ENCODE data around the gene RBM45. TPM values are rescaled to one million over a fixed set of nuclear protein-coding genes. Genes with fewer than 3 reads are reported as not detected.
"Not testable (repeated sequence)": the region's sequence is repeated elsewhere in the genome, so short reads cannot be mapped to it uniquely, and the experiment has no call there.

The RBM45 gene
- total RNA-seq, 4 donors from 2014 or later, result 18.0 to 25.3 (median 22.5) TPM

DNA sequence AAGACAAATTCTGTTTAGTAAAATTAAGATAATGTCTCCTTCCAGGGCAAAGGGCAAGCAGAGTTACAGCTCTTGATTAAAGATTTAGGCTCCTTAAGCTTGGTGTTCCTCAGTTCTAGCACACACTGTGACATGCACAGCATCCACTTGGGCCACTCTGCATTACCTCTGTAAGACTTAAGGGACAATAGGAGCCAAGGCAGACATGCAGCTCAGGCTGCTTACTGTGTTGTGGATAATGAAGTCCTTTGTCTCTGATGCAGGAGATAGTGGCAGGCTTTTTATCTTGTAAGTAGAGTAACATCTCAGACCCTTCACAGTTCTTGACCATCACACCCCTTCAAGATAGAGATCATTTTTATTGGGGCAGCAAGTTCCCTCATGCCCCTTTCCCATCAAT, 31.2 kb downstream of the RBM45 start:
- intact Hi-C loops (cut with DNase I), result loop anchor here (10.0 kb wide), 1 partner anchor 51 kb away; the partner anchor contains the start of gene OSBPL6
- TF ChIP-seq, protein P1, sequence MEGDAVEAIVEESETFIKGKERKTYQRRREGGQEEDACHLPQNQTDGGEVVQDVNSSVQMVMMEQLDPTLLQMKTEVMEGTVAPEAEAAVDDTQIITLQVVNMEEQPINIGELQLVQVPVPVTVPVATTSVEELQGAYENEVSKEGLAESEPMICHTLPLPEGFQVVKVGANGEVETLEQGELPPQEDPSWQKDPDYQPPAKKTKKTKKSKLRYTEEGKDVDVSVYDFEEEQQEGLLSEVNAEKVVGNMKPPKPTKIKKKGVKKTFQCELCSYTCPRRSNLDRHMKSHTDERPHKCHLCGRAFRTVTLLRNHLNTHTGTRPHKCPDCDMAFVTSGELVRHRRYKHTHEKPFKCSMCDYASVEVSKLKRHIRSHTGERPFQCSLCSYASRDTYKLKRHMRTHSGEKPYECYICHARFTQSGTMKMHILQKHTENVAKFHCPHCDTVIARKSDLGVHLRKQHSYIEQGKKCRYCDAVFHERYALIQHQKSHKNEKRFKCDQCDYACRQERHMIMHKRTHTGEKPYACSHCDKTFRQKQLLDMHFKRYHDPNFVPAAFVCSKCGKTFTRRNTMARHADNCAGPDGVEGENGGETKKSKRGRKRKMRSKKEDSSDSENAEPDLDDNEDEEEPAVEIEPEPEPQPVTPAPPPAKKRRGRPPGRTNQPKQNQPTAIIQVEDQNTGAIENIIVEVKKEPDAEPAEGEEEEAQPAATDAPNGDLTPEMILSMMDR (IDR thresholded peaks at IDR 0.05), result no peak
- H3K27me3 ChIP-seq, result no peaks in the 10 kb centered on the region

DNA sequence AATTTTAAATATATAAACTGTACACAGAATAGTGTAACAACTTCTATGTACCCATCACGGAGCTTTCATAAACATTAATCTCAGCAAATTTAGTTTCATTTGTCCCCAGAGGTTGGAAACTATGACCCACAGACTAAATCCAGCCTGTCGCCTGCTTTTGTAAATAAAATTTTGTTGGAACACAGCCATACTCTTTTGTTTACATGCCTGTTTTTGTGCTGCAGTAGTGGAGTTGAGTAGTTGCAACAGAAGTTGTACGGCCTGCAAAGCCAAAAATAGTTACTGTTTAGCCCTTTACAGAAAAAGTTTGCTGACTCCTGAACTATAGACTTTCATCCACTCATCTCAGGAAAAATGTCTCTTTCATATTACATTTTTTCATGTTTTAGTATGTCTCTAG, 39.8 kb downstream of the RBM45 start:
- 51 to 59% methylated on average over 3 of the region's 3 CpGs for WGBS, 2 donors
- no peak overlapping the region for H3K4me3 ChIP-seq (replicated peaks in 1 of 3)
- H3K27me3 ChIP-seq, result no peaks in the 10 kb centered on the region
- no peaks in the 10 kb centered on the region for H3K9me3 ChIP-seq
- no peaks in the 10 kb centered on the region for H3K4me1 ChIP-seq
- intact Hi-C loops (cut with DNase I), result no loop called here
- no peaks in the 10 kb centered on the region for H3K36me3 ChIP-seq
- DNase-seq, result no peak
- no peak for TF ChIP-seq POLR2A (IDR thresholded peaks at IDR 0.05)
- TF ChIP-seq, protein P1 (IDR thresholded peaks at IDR 0.05), result no peak
- no peak overlapping the region for H3K27ac ChIP-seq

More for the DNA sequence above, 31.2 kb downstream of the RBM45 start:
- no peaks in the 10 kb centered on the region for H3K36me3 ChIP-seq
- H3K27ac ChIP-seq, result no peak overlapping the region
- no peaks in the 10 kb centered on the region for H3K9me3 ChIP-seq
- no peak overlapping the region for H3K4me3 ChIP-seq (replicated peaks in 1 of 3)
- no peaks in the 10 kb centered on the region for H3K4me1 ChIP-seq
- no peak for DNase-seq

DNA sequence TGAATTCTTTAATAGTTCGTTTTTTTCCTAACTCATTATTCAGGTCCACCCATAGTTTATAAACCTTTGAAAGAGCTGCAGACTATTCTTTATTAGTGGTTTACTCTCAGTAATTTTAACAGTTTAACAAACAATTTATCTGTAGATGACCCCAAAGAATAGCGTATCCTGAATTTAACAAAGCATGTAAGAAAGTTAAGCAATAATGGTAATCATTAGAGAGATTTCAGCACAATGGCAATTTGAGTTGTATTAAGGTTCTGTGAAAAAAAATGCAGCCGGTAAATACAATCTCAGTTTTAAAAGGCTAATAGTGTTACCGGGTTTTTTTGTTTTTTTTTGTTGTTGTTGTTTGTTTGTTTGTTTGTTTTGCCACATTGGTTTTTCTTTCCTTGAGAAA, 40.3 kb downstream of the RBM45 start:
- Histone ChIP-seq H3K27ac (no peak overlapping the region), H3K36me3 (no peaks in the 10 kb centered on the region), H3K27me3 (no peaks in the 10 kb centered on the region), H3K9me3 (no peaks in the 10 kb centered on the region), H3K4me1 (no peaks in the 10 kb centered on the region), H3K4me3 (replicated peaks in 1 of 3) (no peak overlapping the region)
- intact Hi-C loops (cut with DNase I), result no loop called here
- TF ChIP-seq POLR2A (IDR thresholded peaks at IDR 0.05), result no peak
- TF ChIP-seq, protein P1 (IDR thresholded peaks at IDR 0.05), result no peak
- 87 to 88% methylated on average over 4 of the region's 4 CpGs for WGBS, 2 donors
- DNase-seq, result no peak

DNA sequence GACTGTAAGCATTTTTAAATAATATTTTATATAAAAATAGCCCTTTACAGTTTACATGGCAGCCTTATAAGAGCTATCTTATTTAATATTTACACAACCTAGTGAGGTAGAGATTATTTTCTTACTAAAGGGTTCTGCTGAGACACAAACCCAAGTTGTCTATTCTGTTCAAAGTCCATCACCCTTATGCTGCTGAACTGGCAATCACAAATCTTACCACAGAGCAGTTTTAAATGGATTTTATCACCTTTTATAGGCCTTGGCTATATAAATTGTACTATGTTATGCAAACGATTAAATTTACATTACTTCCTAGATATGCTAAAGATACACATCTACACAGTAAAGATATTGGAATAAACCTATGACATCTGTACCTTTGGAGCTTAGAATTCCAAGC, 40.7 kb downstream of the RBM45 start:
- intact Hi-C loops (cut with DNase I), result no loop called here
- no peak overlapping the region for H3K27ac ChIP-seq
- H3K4me1 ChIP-seq, result no peaks in the 10 kb centered on the region
- no peak overlapping the region for H3K4me3 ChIP-seq (replicated peaks in 1 of 3)
- no peaks in the 10 kb centered on the region for H3K27me3 ChIP-seq
- H3K36me3 ChIP-seq, result no peaks in the 10 kb centered on the region
- WGBS, 2 donors, result 43 to 58% methylated on average over 1 of the region's 1 CpG
- TF ChIP-seq, protein P1 (IDR thresholded peaks at IDR 0.05), result no peak
- no peak for TF ChIP-seq POLR2A (IDR thresholded peaks at IDR 0.05)
- H3K9me3 ChIP-seq, result no peaks in the 10 kb centered on the region
- DNase-seq, result no peak

GRCh38 chr2:178153878-178154277, 41.6 kb downstream of the RBM45 start:
- H3K9me3 ChIP-seq; intact Hi-C loops (cut with DNase I); H3K4me1 ChIP-seq; H3K4me3 ChIP-seq (replicated peaks in 1 of 3); H3K27me3 ChIP-seq; H3K36me3 ChIP-seq; H3K27ac ChIP-seq; DNase-seq: not testable (repeated sequence)
- WGBS, 2 donors, result 74 to 96% methylated on average over 1 of the region's 1 CpG

DNA sequence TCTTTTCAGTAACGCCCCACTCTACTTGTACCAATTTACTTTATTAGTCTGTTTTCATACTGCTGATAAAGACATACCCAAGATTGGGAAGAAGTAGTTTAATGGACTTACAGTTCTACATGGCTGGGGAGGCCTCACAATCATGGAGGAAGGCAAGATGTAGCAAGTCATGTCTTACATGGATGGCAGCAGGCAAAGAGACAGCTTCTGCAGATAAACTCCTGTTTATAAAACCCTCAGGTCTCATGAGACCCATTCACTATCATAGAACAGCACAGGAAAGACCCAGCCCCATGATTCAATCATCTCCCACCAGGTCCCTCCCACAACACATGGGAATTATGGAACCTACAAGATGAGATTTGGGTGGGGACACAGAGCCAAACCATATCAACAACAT, 43.3 kb downstream of the RBM45 start:
- H3K27me3 ChIP-seq, result no peaks in the 10 kb centered on the region
- no peak overlapping the region for H3K27ac ChIP-seq
- H3K36me3 ChIP-seq, result no peaks in the 10 kb centered on the region
- H3K9me3 ChIP-seq, result no peaks in the 10 kb centered on the region
- TF ChIP-seq, protein P1 (IDR thresholded peaks at IDR 0.05), result no peak
- no peak for TF ChIP-seq POLR2A (IDR thresholded peaks at IDR 0.05)
- intact Hi-C loops (cut with DNase I), result no loop called here
- H3K4me1 ChIP-seq, result no peaks in the 10 kb centered on the region
- H3K4me3 ChIP-seq (replicated peaks in 1 of 3), result no peak overlapping the region
- WGBS, 2 donors, result 100% methylated on average over 1 of the region's 1 CpG
- no peak for DNase-seq

Data from thyroid gland (tissue), 4 donors.